Heart left ventricle (tissue), 13 donors: ENCODE data around the gene POLR3GL.
"Not testable (repeated sequence)": the region's sequence is repeated elsewhere in the genome, so short reads cannot be mapped to it uniquely, and the experiment has no call there.

Source experiments
- CTCF ChIP-seq, 12 donors: fragments of 200-600 bp; sonication (generic) in 4 of 12; IDR thresholded peaks; one replicate each; pipeline versions ENCODE4 v1.5.0 to v1.8.0; 2018 to 2022; ENCODE audit warnings: antibody characterized with exemption in 12 of 12, mild to moderate bottlenecking in 5 of 12
- POLR2A ChIP-seq, 2 donors: fragments of 450-650 bp; IDR thresholded peaks; one replicate each; pipeline ENCODE4 v1.6.1; 2017; ENCODE audit warnings: antibody characterized with exemption in 2 of 2, mild to moderate bottlenecking in 2 of 2, moderate library complexity in 2 of 2
- donor health status: ischemic (EF 13 %, LVEDD 7.1; RV severe dilation, severe dysfunction).
- donor health status: DM: no; HTN: yes; CAD: no.
- donor health status: DM: no; HTN: no; CAD: no.
- donor health status: ischemic (EF 25% LVEDD 6.9; RV normal size, moderate dysfunction).
- donor health status: ischemic (EF 25% LVEDD 5.7; RV mildly dilated, moderate dysfunction).
- donor health status: ischemic (EF 35%, LVEDD 5.7; RV mildly dilated, moderate dysfunction).
- donor health status: nonischemic (EF 11% LVEDD 7.7; RV severe dilation, severe dysfunction).
- donor health status: DM: yes; HTN: yes; CAD: no.
- donor health status: PGD.
- donor health status: ischemic (EF 29% LVEDD 5.4; RV normal size, mild dysfunction).
- donor health status: nonischemic (EF 23%, LVEDD 6.1; RV moderate dilation, normal function).

GRCh38 chr1:145920297-145920696 lies 44.2 kb upstream of the POLR3GL start:
- TF ChIP-seq POLR2A, CTCF (IDR thresholded peaks at IDR 0.05): not testable (repeated sequence)
